ENCODE data around the gene DPH1. TPM values are rescaled to one million over a fixed set of nuclear protein-coding genes. Genes with fewer than 3 reads are reported as not detected.

Gene DPH1
- total and polyA plus RNA-seq, 2 of the 4 experiments (the other 2 are of a cell fraction): 24.4 to 49.9 TPM

- TF ChIP-seq CEBPB (IDR thresholded peaks at IDR 0.05; ENCODE audit: low read depth, low read length) (no peak), BHLHE40 (IDR thresholded peaks at IDR 0.05; ENCODE audit: low read depth, low read length) (peak; percentile 69; the same call in 1 of the 2 replicates)
- Histone ChIP-seq H3K9me1 (ENCODE audit: insufficient read depth, low read length) (peaks cover 16% of the 10 kb centered on the region), H3K9ac (ENCODE audit: low read depth, low read length) (no peak overlapping the region), H3K14ac (replicated peaks; ENCODE audit: low read depth, low read length) (peak overlapping the region; percentile 68), H2BK15ac (ENCODE audit: low read depth, low read length) (no peak overlapping the region), H3K79me1 (ENCODE audit: low read depth in 1 of 2, low read length in 2 of 2) (peaks cover 17 to 44% of the 10 kb centered on the region in 2 experiments), H3K36me3 (ENCODE audit: control insufficient read depth, insufficient read depth, low read length) (peaks cover 27% of the 10 kb centered on the region), H2AFZ (replicated peaks; ENCODE audit: low read length, poor library complexity) (no peak overlapping the region), H3K23ac (ENCODE audit: low read depth, low read length) (0 out of 2 replicates have a peak overlapping the region, but pooled peaks have one; percentile 17), H3K56ac (ENCODE audit: extremely low read depth, insufficient read depth, low read length) (no peak overlapping the region; the same call in 1 of the 2 replicates), H3K18ac (ENCODE audit: low read depth, low read length) (peak overlapping the region; percentile 82), H4K5ac (ENCODE audit: low read depth, low read length) (peak overlapping the region; percentile 2), H2AK5ac (ENCODE audit: low read depth, low read length) (peak overlapping the region; percentile 91; the same call in 1 of the 2 replicates), H3K9me3 (ENCODE audit: control insufficient read depth, insufficient read depth, low read length) (no peaks in the 10 kb centered on the region), H3K27me3 (ENCODE audit: control insufficient read depth, insufficient read depth, low read length) (no peaks in the 10 kb centered on the region; the same call in 1 of the 2 replicates), H2BK120ac (ENCODE audit: low read depth, low read length) (peak overlapping the region; percentile 80), H3K27ac (ENCODE audit: insufficient read depth, low read length) (peak overlapping the region; percentile 83), H2BK20ac (ENCODE audit: low read depth, low read length) (peak overlapping the region; percentile 63), H3K4me3 (ENCODE audit: insufficient read depth, low read depth, low read length) (no peak overlapping the region), H4K20me1 (ENCODE audit: insufficient read depth, low read length) (peaks cover 3% of the 10 kb centered on the region; the same call in 1 of the 2 replicates), H4K91ac (ENCODE audit: insufficient read depth, low read depth, low read length) (peak overlapping the region; percentile 80), H3K4ac (ENCODE audit: low read depth, low read length) (peak overlapping the region; percentile 86), H2AK9ac (replicated peaks; ENCODE audit: low read depth, low read length, poor library complexity) (peak overlapping the region; percentile 3), H4K8ac (ENCODE audit: low read depth in 2 of 2, low read length in 2 of 2) (peak overlapping the region; percentile 17 to 80; a peak in 2 of 4 replicates), H3K4me1 (ENCODE audit: control insufficient read depth, insufficient read depth, low read length) (peaks cover 17% of the 10 kb centered on the region), H2BK5ac (ENCODE audit: low read depth, low read length, poor library complexity, severe bottlenecking) (peak overlapping the region; percentile 72), H3K4me2 (ENCODE audit: low read depth, low read length) (peak overlapping the region; percentile 39)
- intact Hi-C loops (cut with micrococcal nuclease) (loop anchor here (5.0 kb wide), 1 partner anchor 456 kb away; no protein-coding TSS in a partner anchor), dilution Hi-C loops (cut with HindIII; ENCODE audit: low sequenced_read_pairs, unreplicated experiment) (no loop called here), in situ Hi-C loops (cut with MboI; ENCODE audit: low sequenced_read_pairs) (loop anchor here (25.0 kb wide), 1 partner anchor 321 kb away; the partner anchor contains the start of genes TLCD2 and WDR81)
- 80% methylated on average over 1 of the region's 7 CpGs; no CpG with 5 or more reads in 1 of the 2 experiments for WGBS, 2 experiments (ENCODE audit: extremely low coverage in 2 of 2, insufficient read length in 1 of 2)
- POLR2A ChIA-PET (ENCODE audit: unreplicated experiment): no interaction called here
- CTCF ChIA-PET: interaction anchor here (1.2 kb wide), 1 partner anchor 124 kb away, joined by 3 read pairs; no protein-coding TSS in a partner anchor
- ATAC-seq (ENCODE audit: low read depth) (peak; percentile 1; the same call in 1 of the 2 replicates), DNase-seq (no peak)
- no TSS peak for BruUV-seq (replicated peaks)
Measured at GRCh38 chr17:2033153-2033552, 3.2 kb downstream of the DPH1 start.
